HG03139 (cell line): ENCODE measurements around the gene TTC23.

Experiments used
- ATAC-seq: cut with Tn5 transposase; IDR thresholded peaks from one replicate; pipeline ENCODE4 v1.9.1; 2021; ENCODE audit not compliant: unreplicated experiment

The TTC23 gene

GRCh38 chr15:99165956-99166689 lies 83.3 kb downstream of the TTC23 start:
- no peak for ATAC-seq

- no peak for ATAC-seq
Measured at GRCh38 chr15:99165020-99165790, 84.2 kb downstream of the TTC23 start.

- ATAC-seq, result no peak
Measured at GRCh38 chr15:99164119-99164518, 85.3 kb downstream of the TTC23 start.

- no peak for ATAC-seq
Measured at GRCh38 chr15:99163271-99164062, 85.9 kb downstream of the TTC23 start.

GRCh38 chr15:99158626-99159412 lies 90.6 kb downstream of the TTC23 start:
- no peak for ATAC-seq

GRCh38 chr15:99157456-99157855 lies 91.9 kb downstream of the TTC23 start:
- ATAC-seq, result no peak

- no peak for ATAC-seq
Measured at GRCh38 chr15:99155961-99156443, 93.4 kb downstream of the TTC23 start.

GRCh38 chr15:99154271-99154670 lies 95.1 kb downstream of the TTC23 start:
- ATAC-seq, result no peak

- no peak for ATAC-seq
Measured at GRCh38 chr15:99153026-99153535, 96.3 kb downstream of the TTC23 start.

- no peak for ATAC-seq
Measured at GRCh38 chr15:99151156-99151555, 98.2 kb downstream of the TTC23 start.

- ATAC-seq, result no peak
Measured at GRCh38 chr15:99149366-99149765, 100.0 kb downstream of the TTC23 start.

- no peak for ATAC-seq
Measured at GRCh38 chr15:99148851-99149276, 100.5 kb downstream of the TTC23 start.

- ATAC-seq, result no peak
Measured at GRCh38 chr15:99146661-99147060, 102.7 kb downstream of the TTC23 start.

GRCh38 chr15:99145778-99146177 lies 103.6 kb downstream of the TTC23 start:
- no peak for ATAC-seq

GRCh38 chr15:99145005-99145404 lies 104.4 kb downstream of the TTC23 start:
- ATAC-seq, result no peak

- ATAC-seq, result no peak
Measured at GRCh38 chr15:99143655-99144610, 105.4 kb downstream of the TTC23 start.

GRCh38 chr15:99143242-99143641 lies 106.1 kb downstream of the TTC23 start:
- no peak for ATAC-seq

- no peak for ATAC-seq
Measured at GRCh38 chr15:99142562-99142961, 106.8 kb downstream of the TTC23 start.

- no peak for ATAC-seq
Measured at GRCh38 chr15:99141943-99142342, 107.4 kb downstream of the TTC23 start.
